ENCODE measurements around the gene CYP2W1.
A peak's percentile ranks its signal among the peaks of the same experiment; 100 is the strongest.

The CYP2W1 gene

GRCh38 chr7:1016577-1017531, 33.9 kb downstream of the CYP2W1 start:
- DNase-seq (ENCODE audit: low read depth): no peak

DNA sequence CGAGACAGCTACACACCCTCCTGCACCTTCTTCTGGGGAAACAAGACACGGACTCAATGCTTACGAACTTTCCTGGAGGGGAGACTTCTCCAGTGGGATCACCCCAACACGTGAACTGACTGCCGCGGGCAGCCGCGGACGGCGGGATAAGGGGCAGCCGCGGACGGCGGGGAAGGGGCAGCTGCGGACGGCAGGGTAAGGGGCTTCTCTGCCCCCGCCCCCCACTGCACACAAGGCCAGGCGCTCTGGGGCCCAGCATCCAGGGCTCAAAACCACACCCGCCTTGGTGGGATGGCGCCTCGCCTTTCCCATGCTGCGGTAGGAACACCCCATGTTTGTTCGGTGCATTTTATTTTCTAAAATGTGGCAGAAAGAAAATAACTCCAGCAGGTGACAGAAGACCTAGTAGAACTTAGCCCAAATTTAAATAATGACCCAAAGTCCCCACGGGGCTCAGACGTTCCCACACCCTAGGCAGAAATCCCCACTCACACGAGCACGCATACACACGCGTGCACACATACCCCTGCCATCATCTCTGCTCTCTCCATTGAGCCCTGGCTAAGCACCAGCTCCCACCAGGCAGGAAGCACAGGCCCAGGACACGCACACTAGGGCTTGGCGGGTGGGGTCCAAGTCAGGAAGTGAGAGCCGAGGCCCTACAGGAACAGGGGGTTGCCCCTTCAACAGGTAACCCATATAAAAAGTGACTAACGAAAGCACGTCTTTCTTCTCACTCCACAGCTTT, 34.8 kb downstream of the CYP2W1 start:
- DNase-seq (ENCODE audit: low read depth): no peak

DNA sequence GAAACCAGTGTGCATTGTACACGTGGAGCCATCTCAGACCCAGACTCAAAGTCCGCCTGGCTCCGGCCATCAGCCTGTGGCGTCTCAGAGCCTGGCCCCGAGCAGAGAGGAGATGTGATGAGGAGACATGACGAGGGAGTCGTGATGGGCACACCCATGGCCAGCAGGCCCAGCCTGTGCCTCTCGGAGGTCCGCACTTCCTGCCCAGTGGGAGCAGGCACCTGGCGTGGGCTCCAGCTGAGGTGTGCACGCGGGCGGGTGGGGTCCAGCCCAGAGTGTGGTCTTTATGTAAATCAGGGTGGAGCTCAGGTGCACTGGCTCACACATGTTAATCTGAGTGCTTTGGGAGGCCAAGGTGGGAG, 35.3 kb downstream of the CYP2W1 start:
- DNase-seq (ENCODE audit: low read depth): no peak

DNA sequence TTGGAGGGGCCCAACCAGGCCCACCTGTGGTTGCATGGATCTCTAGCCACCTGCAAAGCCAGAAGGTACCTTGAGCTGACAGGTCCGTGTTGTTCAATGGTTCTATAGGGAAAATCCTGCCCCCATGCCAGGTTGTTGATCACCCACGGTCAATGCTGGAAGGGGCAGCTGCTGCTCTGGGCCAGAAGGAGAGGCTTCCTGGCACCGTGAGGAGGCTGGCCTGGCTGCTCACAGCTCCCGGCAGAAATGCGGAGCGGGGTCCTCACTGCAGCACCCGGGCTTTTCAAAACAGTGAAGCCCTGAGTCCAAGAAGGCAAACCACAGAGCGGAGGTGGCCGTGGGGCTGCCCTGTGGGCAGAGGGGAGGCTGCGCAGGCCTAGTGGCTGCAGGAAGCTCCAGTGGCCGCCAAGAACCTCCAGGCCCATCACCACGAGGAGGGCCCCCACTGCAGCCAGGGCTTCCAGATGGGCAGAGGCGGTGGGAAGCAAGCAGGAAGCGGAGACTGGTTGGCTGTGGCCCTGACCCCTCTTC, 36.3 kb downstream of the CYP2W1 start:
- DNase-seq (ENCODE audit: low read depth): no peak

DNA sequence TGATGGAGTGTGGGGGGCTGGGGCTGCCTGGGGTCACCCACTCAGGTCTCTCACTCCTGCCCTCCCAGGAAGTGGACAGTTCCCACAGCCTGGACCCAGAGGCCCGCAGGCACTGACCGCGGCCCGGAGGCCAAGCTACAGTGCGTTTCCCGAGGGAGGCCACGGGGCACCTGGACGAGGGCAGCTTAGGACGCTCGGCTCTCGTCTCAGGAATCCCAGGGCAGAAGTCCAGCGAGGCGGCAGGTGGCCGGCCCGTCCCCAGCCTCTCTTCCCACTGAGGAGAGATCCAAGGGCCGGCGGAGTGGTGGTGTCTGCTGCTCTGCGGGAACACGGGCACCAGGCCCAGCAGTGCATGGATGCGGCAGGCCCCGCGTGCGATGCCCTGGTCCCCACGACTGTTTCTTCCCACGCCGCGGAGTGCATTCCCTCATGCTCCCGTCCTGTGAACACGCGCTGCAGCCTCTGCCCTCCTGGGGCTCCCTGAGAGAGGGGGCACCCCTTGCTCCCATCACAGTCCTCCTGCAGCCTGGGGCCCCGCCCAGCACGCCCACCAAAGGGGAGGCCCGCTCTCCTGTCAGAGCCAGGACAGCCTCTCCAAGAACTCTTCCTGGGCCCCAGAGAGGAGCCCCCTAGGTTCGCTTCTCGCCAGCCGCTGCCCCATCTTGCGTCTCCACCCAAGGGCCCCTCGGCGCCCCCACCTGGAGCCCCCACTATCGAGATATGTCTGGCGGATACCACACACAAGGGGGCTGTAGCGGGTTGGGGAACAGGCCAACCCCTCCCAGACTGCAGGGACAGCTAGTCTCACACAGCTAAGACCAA, 37.0 kb downstream of the CYP2W1 start:
- no peak for DNase-seq (ENCODE audit: low read depth)

DNA sequence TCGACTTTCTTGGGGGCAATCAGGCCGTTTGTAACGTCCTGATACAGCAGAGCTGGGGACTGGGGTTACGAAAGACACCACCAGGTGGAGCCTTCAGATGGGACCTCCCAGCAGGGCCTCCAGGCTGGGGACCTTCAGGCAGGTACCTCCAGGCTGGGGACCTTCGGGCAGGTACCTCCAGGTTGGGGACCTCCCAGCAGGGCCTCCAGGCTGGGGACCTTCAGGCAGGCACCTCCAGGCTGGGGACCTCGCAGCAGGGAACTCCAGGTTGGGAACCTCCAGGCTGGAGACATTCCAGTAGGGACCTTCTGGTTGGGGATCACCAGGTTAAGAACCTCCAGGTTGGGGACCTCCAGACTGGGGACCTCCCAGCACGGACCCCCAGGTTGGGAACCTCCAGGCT, 37.9 kb downstream of the CYP2W1 start:
- DNase-seq (ENCODE audit: low read depth): no peak

DNA sequence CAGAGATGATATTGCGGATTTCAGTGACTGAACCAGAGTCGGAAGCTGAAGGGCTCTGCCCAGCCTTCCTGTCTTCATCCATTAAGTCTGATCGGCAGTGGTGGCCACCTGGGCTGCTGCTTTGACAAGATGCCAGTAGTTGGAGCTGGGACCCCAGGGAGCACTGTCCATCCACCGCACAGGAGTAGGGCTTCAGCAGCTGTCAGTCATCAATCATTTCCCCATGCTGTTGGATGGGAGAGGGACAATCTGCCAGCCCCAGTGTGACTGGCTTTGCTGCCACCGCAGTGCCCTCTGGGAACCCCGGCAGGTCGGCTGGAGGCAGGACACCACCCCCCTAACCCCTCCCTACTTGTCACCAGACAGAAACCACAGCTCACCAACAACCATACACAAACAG, 38.4 kb downstream of the CYP2W1 start:
- DNase-seq (ENCODE audit: low read depth): no peak

DNA sequence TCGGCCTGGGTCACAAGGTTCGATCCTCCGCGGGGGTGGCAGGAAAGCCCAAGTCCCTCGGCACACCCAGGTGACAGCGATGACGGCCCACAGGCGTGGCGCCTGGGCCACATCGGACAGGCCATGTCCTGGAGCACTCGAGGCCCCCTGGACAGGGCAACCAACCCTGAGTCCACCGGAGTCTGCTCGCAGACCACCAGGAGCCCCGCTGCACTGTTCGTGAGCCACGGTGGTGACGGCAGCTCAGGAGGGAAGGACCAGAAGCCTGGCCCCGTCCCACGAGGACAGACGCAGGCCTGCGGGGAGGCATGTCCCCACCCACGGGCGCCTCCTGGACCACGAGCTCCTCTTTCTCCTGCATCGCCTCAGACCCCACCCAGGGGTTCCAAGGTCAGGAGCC, 39.0 kb downstream of the CYP2W1 start:
- no peak for DNase-seq (ENCODE audit: low read depth)

DNA sequence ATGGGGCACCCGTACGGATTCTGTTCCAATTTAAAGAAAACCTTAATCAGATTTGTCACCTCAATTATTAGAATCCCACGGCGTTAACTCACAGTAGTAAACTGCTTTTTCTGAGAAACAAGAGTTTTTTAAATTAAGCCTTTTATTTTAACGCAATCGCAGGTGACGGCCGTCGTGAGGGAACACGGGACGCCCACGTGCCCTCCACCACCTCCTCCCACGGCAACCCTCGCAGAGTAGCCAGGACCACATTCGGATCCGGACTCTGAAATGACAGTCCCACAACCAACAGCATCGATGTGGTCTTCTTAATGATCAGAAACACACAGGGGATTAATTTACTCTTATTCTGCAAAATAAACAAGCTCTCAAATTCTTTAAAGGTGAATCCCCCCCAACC, 39.4 kb downstream of the CYP2W1 start:
- DNase-seq (ENCODE audit: low read depth): no peak

DNA sequence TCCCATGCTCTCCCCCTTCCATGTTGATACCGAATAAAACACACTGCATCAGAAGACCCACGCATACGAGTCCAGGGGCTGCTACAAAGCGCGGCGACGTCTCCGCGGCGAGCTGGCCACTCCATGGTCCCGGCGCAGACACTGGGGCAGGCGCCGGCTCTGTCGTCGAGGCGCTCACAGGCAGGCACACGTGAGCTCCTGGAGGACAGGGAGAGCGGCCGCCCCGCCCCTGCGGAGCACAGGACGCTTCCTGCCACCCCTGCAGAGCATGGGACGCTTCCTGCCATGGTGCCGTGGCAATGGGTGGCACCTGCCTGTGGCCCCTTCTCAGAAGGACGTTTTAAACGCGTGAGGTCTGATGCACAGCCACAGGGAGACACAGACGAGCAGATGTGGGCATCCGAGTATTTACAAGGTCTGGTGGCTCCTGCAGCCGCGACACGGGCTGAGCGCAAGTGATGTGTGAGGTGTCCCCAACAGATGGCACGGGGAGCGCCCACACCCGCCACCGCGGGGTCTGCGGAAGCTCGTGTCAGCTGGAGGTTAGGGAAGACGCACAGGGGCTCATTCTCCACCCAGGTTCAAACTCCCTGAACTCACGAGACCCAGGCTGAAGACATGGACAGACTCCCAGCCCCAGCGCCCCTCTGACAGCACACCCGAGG, 40.0 kb downstream of the CYP2W1 start:
- no peak for DNase-seq (ENCODE audit: low read depth)

DNA sequence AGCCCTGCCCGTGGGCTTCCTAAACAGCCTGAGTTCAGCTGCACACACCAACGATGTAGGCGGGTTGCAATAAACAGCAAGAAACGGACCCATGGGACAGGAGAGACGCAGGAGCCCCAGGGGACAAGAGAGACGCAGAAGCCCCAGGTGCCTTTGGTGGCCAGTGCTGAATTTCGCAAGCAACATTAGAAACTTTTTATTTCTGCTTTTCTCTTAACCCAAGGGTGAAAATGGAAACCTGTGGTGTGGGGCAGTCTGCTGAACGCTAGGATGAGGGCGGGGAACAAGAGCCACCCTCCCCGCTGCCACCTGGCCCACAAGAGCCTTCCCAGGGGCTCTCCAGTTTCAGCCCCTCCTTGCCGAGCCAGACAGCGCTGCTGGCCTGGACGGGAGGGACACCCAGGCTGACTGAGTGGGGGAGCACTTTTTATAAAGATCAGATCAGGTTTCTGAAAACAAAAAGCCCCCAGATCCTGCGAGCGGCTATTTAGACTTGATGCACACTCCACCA, 41.4 kb downstream of the CYP2W1 start:
- DNase-seq (ENCODE audit: low read depth): no peak

- no peak for DNase-seq (ENCODE audit: low read depth)
Measured at GRCh38 chr7:1024876-1025742, 42.1 kb downstream of the CYP2W1 start.

- DNase-seq (ENCODE audit: low read depth): no peak
Measured at GRCh38 chr7:1025743-1026581, 43.0 kb downstream of the CYP2W1 start.

GRCh38 chr7:1026721-1027161, 43.8 kb downstream of the CYP2W1 start:
- DNase-seq (ENCODE audit: low read depth): no peak

DNA sequence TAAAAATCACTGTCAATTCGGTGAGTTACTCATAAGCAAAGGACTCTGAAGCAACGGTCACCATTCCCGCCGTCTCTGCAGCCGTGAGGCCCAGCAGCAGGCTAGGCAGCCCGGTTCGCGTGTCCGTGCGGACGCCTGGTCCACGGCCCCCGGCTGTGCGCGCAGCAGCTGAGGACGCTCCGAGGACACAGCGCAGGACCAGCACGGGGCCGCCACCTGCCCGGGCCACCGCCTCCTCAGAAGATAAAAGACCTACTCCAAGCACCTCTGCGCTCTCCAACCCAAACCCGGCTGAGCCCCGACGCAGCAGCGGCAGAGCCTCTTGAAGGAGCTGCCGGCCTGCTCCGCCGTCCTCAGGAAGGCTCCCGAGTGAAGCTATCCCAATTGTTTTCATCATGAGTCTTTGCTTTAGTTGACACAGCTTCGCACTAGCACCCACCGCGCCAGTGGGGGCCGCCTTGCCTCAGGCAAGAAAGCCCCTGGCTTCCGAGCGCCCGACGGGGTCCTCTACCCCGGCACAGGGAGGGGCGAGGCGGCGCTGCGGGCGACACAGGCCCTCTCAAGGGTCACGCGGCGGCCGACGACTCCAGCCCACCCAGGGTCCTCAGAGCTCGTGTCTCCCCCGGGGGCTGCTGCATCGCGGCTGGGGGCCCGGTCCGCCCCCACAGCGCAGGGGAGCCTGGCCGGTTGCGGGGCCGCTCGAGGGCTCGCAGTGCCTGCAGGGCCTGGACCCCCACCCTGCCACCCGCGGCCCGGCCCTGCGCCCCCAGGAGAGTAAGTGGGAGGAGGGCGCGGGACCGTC, 44.5 kb downstream of the CYP2W1 start:
- DNase-seq (ENCODE audit: low read depth): no peak

- peak; percentile 68 for DNase-seq (ENCODE audit: low read depth)
Measured at GRCh38 chr7:1028044-1028770, 45.2 kb downstream of the CYP2W1 start.

DNA sequence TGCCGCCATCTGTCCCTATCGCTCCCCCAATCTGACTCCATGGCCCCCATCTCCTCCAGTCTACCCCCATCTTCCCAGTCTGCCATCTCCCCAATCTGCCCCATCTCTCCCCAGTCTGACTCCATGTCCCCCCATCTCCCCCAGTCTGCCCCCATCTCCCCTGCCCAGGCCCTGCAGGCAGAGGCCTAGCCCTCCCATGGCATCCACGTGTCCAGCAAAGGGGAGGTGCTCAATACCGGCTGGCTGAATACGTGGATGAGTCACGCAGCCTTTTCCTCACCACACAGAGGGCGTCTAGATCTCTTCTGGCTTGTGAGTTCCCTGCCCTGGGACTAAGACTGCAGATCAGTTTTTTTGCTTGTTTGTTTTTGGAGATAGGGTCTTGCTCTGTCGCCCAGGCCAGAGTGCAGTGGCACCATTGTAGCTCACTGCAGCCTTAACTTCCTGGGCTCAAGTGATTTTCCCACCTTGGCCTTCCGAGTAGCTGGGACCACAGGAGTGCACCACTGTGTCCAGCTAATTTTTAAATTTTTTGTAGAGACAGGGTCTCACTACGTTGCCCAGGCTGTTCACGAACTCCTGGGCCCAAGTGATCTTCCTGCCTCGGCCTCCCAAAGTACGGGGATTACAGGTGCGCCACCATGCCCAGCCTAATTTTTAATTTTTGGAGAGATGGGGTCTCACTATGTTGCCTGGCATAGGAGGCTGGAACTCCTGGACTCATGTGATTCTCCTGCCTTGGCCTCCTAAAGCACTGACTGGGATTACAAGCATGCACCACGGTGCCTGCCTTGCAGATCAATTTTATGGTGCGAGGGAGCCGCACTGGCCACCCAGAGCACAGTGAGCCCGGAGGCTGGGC, 46.0 kb downstream of the CYP2W1 start:
- DNase-seq (ENCODE audit: low read depth): peak; percentile 30

Data from stimulated activated CD8-positive, alpha-beta memory T cell treated with anti-CD3 and anti-CD28 coated beads, Interleukin-12 subunit alpha, Interleukin-12 subunit beta, amount 100 ng/mL, for 4 hours (primary cell).